ENCODE measurements around the gene GNB5.

GNB5 gene

DNA sequence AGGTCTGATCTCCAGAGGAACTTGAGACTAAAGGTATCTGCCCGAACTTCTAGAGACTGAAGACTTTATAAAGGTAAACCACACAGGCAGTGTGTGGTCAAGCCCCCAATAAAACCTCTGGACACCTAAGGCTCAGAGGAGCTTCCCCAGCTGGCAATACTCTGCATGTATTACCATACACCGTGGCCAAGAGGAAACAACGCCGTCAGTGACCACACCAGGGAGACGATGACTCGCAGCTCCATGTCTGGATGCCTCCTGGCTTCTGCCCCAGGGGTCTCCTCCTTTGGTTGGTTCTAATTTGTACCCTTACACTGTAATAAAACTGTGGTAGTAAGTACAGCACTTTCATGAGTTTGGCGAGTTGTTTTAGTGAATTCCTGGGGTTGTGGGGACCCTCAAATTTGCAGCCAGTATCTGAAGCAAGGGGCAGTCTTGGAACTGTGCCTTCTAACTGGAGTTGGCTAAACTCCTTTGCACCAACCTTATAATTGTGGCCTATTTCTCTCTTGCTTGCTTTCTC, 46.5 kb downstream of the GNB5 start:
- DNase-seq (ENCODE audit: low read depth in 2 of 2) = no peak

DNA sequence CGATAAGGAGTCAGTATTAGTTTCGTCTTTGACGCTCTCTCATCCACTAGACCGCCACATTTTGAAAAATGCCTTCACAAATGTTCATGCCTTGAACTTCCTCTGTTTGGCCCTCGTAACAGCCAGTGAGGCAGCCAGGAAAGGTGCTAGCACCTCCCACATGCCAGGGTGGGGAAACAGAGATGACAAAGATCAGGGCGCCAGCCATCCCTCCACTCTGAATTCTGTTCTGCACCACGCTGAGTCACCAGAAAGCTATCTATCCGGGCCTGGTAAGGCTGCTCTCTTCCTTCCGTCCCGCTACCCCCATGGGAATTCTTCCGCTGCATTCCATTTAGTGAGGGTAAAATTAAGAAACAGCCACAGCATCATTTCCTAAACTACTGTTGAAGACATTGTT, 47.3 kb downstream of the GNB5 start:
- DNase-seq (ENCODE audit: low read depth in 2 of 2) = no peak

DNA sequence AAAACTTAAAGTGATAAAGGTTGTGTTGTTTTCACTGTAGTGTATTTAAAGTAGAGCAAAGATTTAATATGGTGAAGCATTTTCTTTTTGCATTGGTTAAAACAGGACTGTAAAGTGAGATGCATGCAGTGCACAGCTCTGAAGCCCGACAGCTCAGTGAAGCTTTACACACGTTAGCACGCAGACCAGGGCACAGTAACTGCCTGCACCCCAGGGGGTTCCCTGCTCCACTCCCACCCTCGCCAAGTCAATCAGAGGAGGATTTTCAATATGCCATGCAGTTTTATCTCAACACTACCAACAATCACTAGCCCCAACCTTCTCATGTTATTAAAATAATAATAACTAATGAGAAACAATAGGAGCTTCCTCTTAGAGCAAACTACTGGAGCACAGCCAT, 50.5 kb downstream of the GNB5 start:
- DNase-seq (ENCODE audit: low read depth in 2 of 2) = no peak

DNA sequence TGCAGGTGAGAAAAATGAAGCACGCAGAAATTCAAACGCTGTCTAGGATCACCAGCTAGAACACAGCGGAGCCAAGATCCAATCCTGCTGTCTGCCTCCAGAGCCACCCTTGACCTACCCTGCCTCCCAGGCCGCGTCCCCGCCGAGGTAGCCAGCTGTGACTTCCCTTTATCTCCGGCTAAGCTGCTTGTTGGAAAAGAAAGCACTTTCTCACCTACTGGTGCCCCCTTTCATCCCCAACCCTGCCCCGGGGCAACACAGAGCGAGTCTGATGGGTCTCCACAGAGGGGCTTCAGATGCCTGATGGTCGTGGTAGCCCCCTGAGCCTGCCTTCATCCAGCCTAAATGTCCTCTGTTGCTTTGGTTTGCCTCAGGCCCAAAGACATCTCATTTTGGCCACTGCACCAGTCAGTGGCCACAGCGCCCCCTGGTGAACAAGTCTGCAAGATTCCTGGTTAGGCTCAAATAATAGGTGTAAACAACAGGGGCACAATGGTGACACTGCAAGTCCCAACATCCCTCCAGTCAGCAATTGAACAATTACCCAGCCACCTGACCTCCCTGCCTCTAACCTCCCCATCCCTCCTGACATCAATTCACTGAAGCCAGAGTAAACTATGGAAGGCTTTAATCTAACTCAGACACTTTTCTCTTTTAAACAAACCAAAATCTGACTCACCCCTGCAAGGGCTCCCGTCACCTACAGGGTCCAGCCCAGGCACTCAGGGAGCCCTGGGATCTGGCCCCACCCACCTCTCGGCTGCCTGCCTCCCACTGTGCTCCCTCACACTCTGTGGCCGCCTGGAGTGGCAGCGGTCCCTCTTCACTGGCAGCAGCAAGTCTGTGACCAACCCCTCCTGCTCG, 51.4 kb downstream of the GNB5 start:
- DNase-seq (ENCODE audit: low read depth in 2 of 2) = peak; percentile 63 to 75

DNA sequence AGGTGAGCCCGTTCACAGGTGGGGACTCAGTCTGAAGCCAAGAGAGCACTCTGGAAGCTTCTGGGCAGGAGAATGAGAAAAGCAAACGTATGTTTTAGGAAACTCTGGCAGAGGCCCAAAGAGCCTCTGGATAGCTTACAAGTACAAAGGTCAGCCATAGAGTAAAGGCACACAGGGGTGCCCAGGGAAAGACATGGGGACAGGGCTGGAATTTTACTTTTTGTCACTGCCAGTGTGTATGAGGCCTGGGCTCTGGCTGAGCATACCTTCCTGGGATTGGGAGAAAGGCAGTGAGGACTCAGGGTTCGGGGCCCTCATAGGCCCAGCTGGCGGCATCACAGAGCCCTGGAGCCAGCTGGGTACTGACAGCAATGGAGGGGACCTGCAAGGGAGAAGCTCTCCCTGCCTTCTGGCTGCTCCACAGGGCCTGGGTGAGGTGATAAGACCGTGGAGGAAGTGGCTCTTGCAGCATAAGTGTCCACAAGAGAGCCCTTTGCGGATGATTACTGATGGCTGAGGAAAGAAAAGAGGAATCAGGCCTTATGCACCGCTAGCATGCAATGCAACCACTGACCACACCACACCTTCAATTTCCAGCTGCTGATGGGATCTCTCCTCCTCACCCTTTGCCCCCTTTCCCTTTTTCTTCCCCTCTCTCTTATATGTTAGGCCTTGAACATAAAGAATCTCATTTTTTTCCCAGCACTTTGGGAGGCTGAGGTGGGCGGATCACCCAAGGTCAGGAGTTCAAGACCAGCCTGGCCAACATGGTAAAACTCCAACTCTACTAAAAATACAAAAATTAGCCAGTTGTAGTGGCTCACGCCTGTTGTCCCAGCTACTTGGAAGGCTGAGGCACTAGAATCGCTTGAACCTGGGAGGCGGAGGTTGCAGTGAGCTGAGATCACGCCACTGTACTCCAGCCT, 53.5 kb downstream of the GNB5 start:
- no peak for DNase-seq (ENCODE audit: low read depth in 2 of 2)

DNA sequence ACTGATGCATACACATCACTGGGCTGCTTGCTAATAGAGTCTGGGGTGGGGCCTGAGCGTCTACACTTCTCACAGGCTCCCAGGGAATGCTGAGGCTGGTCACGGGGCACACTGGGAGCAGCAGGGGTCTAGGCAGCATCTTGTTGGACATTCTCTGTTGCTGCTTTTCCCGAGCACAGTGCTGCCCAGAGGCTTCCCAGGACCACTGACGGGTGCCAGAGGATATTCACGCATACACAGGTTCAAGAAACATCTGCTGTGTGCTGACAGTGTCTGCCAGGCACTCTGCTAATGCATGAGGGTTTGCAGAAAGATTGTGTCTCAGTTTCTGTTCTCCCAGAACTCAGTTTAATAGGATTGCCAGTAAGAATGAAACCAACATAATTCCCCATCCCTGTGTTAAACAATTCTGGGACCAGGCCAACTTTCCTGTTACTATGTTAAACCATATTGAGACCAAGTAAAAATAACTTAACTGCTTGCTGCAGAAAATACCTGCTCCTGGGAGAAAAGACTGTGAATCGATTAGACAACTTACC, 54.7 kb downstream of the GNB5 start:
- no peak for DNase-seq (ENCODE audit: low read depth in 2 of 2)

DNA sequence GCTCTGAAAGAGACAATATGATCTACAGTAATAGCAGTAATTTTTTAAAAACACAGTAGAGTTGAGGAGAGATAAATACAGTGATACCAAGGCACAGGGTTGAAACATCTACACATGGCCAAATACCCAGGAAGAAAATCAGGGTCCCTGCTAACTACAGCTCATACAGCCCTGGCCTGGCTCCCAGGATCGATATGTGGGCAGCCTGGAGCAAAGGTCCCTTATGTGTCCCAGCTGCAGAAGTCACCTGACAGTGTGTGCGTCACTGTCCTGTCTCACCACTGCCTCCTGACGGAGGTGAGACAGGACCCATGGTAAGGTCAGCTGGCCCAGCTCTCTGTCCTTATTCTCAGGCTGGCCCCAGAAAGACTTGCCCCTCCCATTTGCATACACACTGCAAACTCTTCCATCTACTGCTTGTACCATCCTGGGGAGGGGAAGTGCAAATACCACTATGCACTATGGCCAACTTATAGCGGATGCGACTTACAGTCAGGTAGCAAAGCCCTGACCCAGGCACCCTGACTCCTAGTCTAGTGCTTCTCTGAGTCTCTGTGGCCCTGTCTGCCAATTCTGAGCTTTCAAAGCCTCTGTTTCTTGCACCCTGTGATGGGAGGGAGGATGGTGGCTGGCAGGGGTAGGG, 56.6 kb downstream of the GNB5 start:
- no peak for DNase-seq (ENCODE audit: low read depth in 2 of 2)

DNA sequence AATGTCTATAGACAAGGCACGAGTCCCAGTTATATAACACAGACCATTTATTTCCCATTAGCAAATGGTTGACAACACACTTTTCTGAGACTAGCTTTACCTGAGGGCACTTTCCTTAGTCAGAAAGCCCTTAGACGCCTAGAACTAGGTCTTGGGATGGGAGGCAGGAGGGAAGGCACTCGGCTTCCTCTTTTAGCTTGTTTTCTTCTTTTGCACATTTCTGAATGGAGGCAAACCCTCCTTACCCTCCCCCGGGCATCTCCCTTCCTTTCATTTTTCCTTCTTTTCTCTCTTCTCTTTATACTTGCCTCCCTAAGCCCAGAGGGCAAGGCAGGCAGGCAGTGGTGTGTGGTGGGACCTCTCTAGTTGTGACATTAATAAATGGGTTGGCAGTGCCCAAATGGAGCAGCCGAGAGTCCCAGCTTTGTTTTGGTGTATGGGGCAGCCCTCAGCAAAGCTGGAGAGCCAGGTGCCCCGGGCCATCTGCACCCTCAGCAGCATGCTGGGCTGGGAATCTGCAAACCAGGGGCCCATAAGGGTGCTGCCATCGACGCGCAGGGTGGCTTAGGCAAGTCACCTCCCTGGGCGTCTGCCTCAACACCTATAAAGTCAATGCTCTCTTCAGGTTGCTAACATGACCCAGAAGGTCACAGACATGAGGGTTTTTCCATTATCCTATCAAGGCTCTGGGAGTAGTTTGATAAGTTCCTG, 57.5 kb downstream of the GNB5 start:
- DNase-seq (ENCODE audit: low read depth in 2 of 2) = no peak

DNA sequence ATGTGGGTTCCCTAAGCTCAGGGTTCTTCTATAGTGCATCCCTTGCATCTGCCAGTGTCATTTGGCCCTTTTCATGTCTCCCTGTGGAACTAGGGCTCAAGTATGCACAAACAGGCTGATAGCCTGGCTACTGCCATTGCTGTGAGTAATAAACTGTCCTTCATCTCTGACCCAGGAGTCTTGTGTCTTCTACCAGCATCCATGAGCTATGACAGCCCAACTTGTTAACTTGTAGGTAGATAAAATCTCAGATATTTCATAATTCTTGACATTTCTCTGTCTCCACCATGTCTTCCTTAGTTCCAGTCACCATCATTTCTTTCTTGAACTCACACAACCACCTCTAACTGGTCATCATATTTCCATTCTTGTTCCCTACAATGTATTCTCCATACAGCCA, 59.1 kb downstream of the GNB5 start:
- no peak for DNase-seq (ENCODE audit: low read depth in 2 of 2)

DNA sequence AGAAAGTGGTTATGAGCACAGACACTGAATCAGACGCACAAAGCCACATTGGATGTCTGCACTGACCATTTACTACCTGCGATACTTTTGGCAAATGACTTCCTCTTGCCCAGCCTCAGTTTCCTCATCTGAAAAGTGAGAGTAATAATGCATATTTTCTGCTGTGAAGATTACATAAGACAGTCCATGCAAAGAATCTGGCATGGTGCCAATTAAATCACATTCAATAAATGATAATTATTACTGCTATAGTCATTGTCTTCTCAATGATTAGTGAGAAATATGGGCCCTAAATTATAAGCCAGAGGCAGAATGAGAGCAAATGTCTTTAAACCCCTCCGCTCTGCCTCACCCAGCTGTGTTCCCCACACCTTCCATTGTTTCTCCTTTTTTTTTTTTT, 62.6 kb downstream of the GNB5 start:
- DNase-seq (ENCODE audit: low read depth in 2 of 2) = no peak

DNA sequence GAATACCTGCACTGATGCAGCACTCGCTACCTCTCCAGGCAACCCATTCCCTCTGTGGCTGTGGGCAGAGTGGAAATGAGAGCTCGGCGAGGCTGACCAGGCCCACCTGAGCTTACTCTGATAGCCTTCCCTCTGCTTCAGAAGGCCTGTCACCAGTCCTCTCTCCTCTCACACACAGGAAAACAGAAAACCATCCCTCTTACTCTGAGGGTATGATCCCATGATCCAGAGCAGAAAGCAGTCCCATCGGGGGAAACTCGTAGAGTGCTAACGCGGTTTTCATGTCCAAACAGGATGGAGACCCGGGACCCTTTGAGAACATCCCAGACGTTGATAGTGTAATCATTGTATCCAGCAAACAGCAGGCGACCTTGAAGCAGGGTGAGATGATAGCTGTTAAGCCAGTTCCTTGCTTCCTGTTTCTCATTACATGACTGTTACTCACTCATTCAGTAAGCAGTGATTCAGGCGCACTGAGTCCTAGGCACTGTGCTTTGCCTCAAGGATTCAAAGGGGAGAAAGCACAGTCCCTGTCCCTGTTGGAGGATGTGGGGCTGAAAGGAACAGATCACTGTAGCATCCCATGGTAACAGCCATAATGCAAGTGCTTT, 66.8 kb downstream of the GNB5 start:
- no peak for DNase-seq (ENCODE audit: low read depth in 2 of 2)

DNA sequence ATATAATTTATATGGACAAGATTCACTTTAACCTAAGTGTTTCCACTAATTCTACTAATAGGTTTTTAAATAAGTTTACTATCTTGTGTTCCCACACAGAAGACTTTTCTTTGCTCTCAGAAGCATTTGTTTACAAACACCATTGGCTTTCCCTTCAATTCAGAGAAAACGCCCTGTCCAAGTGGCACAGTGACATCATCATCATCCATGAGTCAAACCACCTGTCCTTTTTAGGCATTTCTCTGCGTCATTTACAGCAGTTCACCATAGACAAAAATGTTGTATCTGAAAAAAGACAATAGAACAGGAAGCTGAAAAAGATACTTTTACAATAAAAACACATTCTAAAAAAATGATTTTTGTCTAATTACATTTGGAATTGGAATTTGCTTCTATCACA, 69.3 kb downstream of the GNB5 start:
- no peak for DNase-seq (ENCODE audit: low read depth in 2 of 2)

DNA sequence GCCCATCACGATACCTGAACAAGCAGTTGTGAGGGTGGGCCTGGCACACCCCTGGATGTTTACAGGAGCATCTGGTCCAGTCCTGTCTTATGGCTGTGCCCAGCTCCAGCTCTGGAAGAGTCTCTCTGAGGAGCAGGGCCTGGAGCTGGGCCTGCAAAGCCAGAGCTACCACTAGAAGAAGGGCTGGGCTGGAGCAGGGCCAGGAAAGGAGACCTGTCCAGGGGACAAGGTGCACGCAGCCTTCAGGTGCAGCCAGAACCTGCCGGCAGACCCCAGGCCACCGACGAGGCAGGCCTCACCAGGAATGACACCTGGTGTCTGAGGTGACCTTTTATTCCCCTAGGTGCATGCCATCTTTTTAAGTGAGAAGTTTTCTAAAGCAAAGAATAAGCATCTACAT, 70.2 kb downstream of the GNB5 start:
- DNase-seq (ENCODE audit: low read depth in 2 of 2) = no peak

DNA sequence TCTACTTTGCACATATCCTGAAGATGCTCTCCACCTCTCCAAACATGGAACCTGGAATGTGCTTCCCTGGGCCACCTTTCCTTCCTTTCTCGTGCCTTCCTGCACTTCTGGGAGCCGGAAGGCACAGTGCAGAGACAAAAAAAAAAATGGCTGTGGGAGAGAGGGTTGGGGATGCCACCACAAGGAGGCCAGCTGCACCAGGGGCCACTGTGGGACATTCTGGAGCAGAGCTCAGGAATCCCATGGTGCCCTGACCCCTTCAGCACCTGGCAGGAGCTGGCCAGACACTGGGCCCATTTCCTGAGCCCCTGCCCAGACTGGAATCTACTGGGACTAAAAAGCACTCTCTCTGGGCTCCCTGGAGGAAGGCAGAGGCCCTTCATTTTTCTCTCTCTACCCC, 70.7 kb downstream of the GNB5 start:
- DNase-seq (ENCODE audit: low read depth in 2 of 2) = no peak

DNA sequence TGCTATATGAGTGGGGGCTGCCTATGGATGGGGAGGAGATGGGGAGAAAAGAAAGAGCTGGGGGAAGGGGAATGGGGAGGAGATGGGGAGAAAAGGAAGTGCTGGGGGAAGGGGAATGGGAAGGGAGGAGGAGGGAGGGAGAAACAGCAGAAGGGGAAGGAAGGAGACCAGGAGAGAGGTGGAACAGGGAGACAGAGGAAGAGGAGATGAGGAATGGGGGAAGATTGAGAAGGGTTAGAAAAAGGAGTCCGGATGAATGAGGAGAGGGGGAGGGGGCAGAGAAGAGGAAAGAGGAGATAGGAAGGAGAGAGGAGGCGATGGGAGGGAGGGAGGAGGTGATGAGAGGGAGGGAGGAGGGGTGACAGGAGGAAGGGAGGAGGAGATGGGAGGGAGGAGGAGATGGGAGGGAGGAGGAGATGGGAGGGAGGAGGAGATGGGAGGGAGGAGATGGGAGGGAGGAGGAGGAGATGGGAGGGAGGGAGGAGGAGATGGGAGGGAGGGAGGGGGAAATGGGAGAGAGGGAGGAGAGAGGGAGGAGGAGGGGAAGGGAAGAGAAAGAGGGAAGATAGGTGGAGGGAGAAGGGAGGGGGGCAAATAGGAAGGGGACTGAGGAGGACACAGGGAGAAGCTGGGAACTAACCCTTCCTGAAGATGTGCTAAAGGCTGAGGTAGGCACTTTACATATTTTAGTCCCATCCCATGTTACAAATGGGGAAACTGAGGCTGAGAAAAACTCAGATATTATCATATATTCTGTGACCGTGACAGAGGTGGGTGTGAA, 72.0 kb downstream of the GNB5 start:
- no peak for DNase-seq (ENCODE audit: low read depth in 2 of 2)

DNA sequence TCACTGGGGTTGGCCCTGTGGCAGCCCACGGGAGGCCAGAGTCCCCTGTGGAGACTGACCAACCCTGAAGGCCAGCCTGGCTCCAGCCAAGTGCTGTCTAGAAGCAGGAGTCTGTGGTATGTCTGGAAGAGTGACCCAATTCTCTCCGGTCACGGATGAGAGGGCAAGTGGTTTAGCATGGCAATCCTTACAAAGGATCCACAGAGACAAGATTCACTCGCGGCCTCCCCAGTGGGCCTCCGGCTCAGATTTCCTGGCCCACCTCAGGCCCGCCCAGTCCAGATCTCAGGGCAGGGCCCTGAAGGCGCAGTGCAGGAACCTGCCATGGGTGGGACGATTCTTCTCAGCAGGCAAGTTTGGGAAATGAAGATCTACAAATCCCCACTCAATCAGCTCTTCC, 73.6 kb downstream of the GNB5 start:
- no peak for DNase-seq (ENCODE audit: low read depth in 2 of 2)

DNA sequence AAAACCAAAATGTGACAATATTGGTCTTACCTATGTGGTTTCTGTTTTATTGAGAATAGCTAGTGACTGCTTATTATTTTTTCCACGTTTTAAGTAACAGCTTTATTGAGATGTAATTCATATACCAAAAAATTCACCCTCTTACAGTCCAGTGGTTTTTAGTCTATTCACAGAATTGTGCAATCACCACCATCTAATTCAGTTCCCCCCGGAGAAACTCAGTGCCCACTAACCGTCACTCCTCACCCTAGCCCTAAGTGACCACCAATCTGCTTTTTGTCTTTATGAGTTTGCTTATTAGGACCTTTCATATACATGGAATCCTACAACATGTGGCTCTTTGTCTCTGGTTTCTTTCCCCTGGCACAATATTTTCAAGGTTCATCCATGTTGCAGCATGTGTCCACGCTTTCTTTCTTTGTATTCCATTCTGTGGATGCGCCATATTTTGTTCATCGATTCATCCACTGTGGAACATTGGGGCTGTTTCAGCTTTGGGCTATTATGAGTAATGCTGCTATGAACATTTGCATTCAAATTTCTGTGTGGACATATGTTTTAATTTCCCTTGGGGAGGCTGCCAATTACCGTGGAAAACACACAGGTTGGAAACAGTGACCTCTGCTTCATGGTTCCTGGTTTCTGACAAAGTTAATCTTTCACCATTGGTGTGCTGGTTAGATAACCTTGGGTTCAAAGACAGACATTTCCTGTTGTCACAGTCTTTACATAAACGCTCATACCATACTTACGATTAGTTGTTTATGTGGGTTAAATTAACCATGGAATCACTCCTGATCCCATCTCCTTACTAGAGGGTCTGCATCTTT, 75.4 kb downstream of the GNB5 start:
- no peak for DNase-seq (ENCODE audit: low read depth in 2 of 2)

DNA sequence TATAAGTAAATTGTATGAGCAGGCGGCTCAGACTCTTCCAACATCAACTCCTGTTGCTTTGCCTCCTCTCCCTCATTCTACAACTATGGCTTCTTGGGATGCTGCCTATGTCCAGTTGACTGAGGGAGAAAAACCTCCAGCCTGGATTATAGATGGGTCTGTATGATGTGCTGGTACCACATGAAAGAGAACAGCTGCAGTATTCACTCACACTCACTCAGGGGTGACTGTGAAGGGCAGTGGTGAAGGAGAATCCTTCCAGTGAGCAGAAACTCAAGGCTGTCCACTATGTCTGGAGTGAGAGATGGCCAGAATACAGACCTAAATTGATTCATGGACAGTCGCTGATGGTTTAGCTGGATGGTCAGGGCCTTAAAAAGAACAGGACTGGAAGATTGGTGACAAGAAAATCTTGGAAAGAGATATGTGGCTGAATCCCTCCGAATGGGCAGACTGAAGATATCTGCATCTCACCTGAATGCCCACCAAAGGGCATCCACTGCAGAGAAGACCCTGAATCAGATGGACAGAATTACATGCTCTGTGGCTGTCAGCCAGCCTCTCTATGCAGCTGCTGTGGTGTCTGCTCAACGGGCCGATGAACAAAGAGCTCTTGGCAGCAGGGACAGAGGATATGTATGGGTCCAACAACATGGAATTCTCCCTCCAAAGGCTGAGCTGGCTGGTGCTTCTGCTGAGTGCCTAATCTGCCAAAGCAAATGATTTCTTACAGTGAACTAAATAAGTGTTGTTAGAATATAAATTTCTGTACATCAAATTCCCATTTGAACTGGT, 76.7 kb downstream of the GNB5 start:
- DNase-seq (ENCODE audit: low read depth in 2 of 2) = no peak

Data from activated CD4-positive, alpha-beta T cell treated with anti-CD3 and anti-CD28 coated beads for 24 hours (primary cell).